Amniotic stem cell (primary cell): ENCODE results near the gene CARD10.
A peak's percentile ranks its signal among the peaks of the same experiment; 100 is the strongest.

ENCODE experiments used
- DNase-seq: peaks from one replicate; lab custom pipeline; 2025; lab: John Stamatoyannopoulos, UW

The CARD10 gene

DNA sequence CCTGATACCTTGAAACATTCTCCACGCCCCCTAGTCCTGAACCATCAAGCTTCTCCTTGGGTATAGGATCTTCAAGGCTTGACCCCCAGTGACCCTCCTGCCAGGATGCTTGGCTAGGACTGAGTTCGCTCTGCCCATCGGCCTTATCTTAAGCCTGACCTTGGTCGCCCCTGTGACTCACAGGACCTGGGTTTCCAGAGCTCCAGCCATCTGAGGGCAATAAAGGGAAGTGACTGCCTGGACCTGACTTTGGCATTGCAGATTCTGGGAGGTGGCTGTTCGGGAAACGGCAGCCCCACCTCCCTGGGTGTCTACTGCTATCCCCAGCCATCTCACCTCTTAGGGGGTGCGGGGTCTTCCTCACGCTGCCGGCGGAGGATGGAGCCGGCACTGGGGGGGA lies 15.4 kb downstream of the CARD10 start:
- no peak for DNase-seq

GRCh38 chr22:37503183-37503683 lies 16.0 kb downstream of the CARD10 start:
- no peak for DNase-seq

DNA sequence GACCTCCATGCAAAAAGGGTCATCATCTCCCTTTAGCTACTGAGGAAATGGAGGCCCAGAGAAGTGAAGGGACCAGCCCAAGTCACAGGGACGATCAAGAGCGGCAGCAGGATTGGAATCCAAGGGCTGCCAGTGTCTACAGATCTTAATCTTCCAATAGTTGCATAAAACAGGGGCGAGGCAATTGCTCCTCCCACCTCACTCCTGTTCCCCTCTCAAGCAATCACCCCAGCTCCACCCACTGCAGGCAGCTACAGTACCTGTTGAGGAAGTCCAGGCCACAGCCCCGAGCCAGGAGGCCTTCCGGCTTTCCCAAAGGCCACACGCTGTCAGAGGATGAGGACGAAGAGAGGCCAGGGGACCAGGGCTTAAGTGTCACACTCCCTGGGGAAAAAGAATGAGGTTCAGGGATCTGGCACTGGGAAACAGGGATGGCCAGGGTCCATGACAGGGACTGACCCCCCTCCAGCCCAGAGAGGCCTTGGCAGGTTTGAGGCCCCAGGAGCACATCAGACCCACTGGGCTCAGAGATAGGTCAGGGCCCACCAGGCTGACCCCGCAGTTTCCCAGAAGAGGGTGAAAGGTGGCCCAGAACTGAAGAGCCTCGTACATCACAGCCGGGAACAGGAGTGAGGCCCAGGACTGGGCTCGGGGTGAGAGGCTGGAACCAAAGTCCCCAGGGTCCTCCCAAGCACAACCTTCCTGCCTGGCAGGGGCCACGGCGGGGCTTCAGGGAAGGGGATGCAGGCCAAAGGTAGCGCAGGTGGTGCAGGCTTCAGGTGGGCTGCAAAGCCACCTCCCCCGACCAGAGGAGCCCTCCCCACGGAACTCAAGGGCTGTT lies 16.7 kb downstream of the CARD10 start:
- DNase-seq, result no peak

DNA sequence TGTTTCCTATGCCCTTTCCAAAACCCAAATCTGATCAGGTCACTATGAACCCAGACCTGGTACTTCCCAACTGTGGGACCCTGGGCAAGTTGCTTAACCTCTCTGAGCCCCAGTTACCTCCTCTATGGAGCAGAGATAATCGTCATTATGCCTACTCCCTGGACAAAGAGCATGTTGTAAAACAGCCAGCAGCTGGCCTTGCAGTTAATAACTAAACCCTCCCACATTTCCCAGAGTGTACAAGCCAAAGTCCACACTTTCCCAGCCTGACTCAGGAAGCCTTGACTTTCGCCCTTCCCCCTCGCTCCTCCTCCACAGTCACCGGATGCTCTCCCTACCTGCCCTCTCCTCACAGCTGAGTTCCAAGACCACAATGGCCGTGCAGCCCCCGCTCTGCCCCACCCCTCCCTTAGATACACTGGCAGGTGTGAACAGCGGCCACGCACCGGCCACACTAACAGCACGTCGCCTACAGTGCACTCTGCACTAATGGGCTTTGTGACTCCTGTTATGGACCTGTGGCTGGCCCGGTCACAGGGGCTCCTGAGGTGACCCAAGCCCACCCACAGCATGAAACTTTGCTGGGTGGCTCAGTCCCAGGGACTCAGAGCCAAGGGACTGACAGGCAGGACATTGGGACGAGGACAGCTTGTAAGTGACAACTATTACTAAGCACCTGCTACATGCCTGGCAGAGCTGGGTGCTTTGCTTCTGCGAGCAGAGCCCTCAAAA lies 17.4 kb downstream of the CARD10 start:
- no peak for DNase-seq

DNA sequence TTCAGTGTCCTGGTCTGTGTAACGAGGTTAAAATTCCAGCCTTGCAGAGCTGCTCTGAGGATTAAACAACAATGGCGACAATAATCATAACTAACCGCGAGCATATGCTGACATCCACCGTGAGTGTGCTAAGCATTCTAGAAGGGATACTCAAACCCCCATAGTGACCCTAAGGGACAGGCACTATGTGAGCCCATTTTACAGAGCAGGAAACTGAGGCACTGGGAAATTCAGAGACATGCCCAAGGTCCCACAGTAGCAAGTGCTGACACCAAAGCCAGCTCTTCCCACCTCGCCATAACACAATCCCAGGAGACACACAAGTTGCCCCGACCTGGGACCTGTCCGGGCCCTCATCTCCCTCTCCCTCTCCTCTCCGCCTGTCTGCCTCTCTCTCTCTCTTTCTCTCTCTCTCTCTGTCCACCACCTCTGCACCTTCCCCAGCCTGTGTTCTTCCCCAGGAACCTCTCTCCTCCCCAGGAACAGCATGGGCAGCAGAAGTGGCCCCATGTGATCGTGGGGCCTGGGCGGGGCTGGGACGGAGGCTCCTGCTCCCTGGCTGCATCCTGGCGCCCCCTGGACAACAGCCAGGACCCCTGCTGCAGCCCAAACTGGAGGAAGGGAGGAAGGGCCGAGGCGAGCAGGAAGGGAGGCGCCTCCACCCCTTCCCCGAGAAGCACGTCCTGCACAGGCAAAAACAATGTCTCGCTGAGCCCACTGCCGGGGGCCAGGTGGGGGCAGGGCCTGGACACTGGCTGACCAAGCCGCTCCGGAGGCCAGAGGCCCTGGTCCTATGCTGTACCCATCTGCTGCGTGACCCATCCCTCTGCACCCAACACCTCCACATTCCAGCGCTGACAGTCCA lies 18.2 kb downstream of the CARD10 start:
- no peak for DNase-seq

DNA sequence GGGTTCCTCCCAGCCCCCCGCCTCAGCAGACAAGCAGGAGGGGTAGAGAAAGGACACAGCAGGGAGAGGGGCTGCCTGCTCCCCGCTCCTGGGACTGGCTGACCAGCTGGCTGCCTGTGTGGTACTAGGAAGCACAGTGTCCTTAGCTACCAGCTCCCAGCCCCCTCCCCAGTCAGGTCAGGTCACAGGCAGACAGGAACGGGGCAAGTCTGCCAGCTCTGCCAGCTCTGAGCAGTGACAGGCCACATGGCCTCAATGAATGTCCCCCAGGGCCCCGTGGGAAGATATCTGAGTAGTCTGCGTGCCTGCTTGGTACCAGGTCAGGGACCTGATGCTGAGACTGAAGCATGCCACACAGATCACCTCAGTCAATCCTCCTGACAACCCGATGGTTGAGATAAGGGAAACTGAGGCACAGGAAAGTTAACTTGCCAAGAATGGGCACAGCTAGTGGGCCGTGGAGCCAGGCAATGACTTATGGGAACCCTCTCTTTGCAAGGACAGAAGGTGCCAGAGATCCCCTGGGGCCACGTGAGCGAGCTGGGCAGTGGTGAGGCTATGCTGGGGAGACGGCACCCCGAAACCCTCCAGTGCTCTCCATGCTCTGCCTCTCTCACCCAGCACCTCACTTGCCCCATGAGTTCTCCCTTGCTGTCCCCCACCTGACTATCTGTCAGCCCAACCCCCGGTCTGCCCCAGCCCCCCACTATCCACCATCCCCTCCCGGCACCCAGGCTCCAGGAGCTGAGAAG lies 19.2 kb downstream of the CARD10 start:
- no peak for DNase-seq

DNA sequence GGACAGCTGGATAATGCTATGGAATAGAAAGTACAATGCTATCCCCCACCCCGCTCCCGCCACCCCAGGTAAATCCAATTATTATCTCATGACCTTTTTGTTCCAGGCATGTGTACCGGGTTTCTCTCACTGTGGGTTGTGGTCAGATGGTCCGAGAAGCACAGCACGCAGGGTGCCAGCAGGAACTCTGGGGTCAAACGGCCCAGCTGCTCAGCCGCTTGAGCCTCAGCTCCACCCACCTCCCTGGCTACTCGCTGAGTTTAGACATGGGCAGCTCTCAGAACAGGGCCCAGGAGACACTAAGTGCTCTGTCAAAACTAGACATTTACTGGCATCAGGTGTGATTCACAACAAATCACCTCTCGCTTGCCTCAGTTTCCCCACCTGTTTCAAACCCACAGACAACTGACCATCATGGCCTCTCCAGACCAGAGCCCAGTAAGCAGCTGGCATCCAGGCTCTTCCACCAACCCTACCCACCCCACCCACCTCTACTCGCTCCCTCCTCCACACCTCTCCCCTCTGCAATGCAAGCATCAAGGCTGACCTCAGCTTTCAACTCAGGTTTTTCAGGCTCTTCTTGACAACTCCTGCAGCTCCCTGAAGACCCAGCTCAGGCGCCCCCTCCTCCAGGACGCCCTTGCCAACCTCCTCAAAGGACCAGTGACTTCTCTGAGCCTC lies 20.0 kb downstream of the CARD10 start:
- no peak for DNase-seq

GRCh38 chr22:37498289-37498909 lies 20.8 kb downstream of the CARD10 start:
- DNase-seq, result no peak

GRCh38 chr22:37497062-37497599 lies 22.1 kb downstream of the CARD10 start:
- peak; percentile 64 for DNase-seq

DNA sequence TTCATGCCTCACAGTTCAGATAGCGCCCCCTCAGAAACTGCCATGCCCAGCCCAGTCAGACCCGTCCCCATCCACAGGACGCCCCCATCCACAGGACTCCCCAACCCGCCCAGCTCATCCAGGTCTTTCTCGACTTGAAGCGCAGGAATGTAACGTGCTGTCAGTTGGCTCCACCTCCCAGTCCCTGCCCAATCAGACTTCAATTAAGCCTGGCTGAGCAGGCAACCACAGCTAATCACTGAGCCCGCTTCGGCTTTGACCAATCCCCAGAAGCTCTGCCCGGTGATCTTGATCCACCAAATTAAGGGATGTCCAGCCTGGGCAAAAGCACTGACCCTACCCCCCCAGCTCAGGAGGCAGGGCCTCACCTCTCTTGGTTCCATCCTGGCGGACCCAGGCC lies 22.6 kb downstream of the CARD10 start:
- DNase-seq, result no peak

GRCh38 chr22:37493979-37494378 lies 25.2 kb downstream of the CARD10 start:
- no peak for DNase-seq

GRCh38 chr22:37492428-37493344 lies 26.5 kb downstream of the CARD10 start:
- DNase-seq, result no peak

DNA sequence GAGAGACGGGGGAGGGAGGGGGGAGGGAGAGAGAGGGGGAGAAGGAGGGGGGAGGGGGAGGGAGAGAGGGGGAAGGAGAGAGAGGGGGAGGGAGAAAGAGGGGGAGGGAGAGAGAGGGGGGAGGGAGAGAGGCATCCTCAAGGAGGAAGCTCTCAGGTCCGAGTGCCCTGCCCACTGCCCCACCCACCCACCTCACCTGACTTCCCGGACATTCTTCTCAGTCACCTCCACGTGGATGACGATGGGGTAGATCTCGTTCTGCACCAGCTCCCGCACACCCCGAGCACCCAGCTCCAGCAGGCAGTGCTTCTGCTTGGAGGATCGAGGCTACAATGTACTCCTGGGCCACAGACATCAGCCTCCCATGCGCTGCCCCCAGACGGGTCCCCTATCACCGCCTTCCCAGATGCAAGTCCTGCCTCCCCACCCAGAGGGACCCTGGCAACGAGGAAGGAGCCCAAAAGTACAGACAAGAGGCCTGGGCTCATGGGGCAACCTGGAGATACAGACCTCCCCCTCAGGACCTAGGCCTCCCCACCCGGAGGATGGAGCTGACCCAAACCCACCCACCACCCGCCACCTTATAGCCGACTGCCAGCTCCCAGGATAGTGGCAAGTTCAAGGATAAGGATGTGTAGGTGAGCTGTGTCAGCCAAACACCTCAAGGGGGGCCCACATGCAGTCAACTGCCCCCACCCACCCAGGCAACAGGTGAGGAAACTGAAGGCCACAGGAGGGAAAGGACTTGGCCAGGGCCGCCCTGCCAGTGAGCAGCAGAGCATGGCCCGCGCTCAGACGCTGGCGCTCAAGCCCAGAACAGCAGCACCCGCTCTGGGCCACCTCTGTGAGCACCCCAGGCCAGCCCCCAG lies 27.4 kb downstream of the CARD10 start:
- DNase-seq, result no peak

GRCh38 chr22:37491106-37491505 lies 28.1 kb downstream of the CARD10 start:
- DNase-seq, result no peak

- DNase-seq, result no peak
These were observed 29.2 kb downstream of the CARD10 start for GRCh38 chr22:37489983-37490382.

GRCh38 chr22:37488337-37489135 lies 30.7 kb downstream of the CARD10 start:
- no peak for DNase-seq

DNA sequence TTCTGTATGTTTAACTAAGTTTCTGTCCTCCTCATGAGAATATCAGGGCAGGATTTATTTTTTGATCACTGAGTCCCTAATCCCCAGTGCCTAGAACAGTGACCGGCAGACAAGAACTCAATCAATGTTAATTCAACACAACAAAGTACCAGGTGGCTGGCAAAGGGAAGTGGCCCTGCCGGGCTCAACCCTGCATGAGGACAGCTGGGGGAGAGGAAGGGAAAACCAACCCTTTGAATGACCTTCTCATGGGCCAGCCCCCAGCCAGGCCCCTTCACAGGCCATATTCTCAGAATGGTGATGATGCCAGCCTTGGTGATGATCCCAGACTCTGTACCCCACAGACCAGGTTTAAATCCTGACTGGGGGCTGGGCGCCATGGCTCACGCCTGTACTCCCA lies 31.6 kb downstream of the CARD10 start:
- DNase-seq, result no peak
